Measurements from ENCODE around the gene WNK1.
"Not testable (repeated sequence)": the region's sequence is repeated elsewhere in the genome, so short reads cannot be mapped to it uniquely, and the experiment has no call there.

Gene WNK1
- 356 to 434 (median 392) reads per million in 4 experiments for total RNA-seq

GRCh38 chr12:751999-752694 is at the start of gene WNK1:
Gene WNK1 (plus strand): TSS chr12:752579. CDS start chr12:753566, 987 bp downstream.
- peak; percentile 97 for DNase-seq

- DNase-seq: no peak
Observed at GRCh38 chr12:704516-705242, 47.7 kb upstream of the WNK1 start.

GRCh38 chr12:708084-708483 is 44.3 kb upstream of the WNK1 start:
- not testable (repeated sequence) for DNase-seq

- DNase-seq: no peak
Observed at GRCh38 chr12:709455-710020, 42.8 kb upstream of the WNK1 start.

- DNase-seq: no peak
Observed at GRCh38 chr12:712172-712863, 40.1 kb upstream of the WNK1 start.

GRCh38 chr12:713281-713875 is 39.0 kb upstream of the WNK1 start:
- no peak for DNase-seq

GRCh38 chr12:716506-716905 is 35.9 kb upstream of the WNK1 start:
- no peak for DNase-seq

GRCh38 chr12:718756-719102 is 33.6 kb upstream of the WNK1 start:
- DNase-seq: no peak

GRCh38 chr12:720231-720941 is 32.0 kb upstream of the WNK1 start:
- DNase-seq: no peak

- DNase-seq: no peak
Observed at GRCh38 chr12:724194-724855, 28.1 kb upstream of the WNK1 start.

- no peak for DNase-seq
Observed at GRCh38 chr12:725076-725475, 27.3 kb upstream of the WNK1 start.

GRCh38 chr12:726281-727140 is 25.9 kb upstream of the WNK1 start:
- no peak for DNase-seq

GRCh38 chr12:727321-727720 is 25.1 kb upstream of the WNK1 start:
- no peak for DNase-seq

GRCh38 chr12:728781-729180 is 23.6 kb upstream of the WNK1 start:
- no peak for DNase-seq

GRCh38 chr12:729221-729620 is 23.2 kb upstream of the WNK1 start:
- no peak for DNase-seq

- no peak for DNase-seq
Observed at GRCh38 chr12:730550-730949, 21.8 kb upstream of the WNK1 start.

- no peak for DNase-seq
Observed at GRCh38 chr12:737122-737739, 15.1 kb upstream of the WNK1 start.

GRCh38 chr12:738712-739111 is 13.7 kb upstream of the WNK1 start:
- DNase-seq: no peak

GRCh38 chr12:739349-739748 is 13.0 kb upstream of the WNK1 start:
- no peak for DNase-seq

- no peak for DNase-seq
Observed at GRCh38 chr12:740921-741320, 11.5 kb upstream of the WNK1 start.
